ENCODE data around the gene SPTBN1. TPM values are rescaled to one million over a fixed set of nuclear protein-coding genes. Genes with fewer than 3 reads are reported as not detected.
A peak's percentile ranks its signal among the peaks of the same experiment; 100 is the strongest.

The SPTBN1 gene
- total and polyA plus RNA-seq, 2 of the 13 experiments (the other 11 are each of a cell fraction or from before 2014, with no cell fraction given): 123 to 299 TPM

- peak; percentile 49 for TF ChIP-seq NCOA2 (CRISPR knock-in tag; IDR thresholded peaks at IDR 0.05)
- TF ChIP-seq ZBED4 (CRISPR knock-in tag; IDR thresholded peaks at IDR 0.05; ENCODE audit: borderline replicate concordance): no peak
- no peak for TF ChIP-seq SIX4 (CRISPR knock-in tag; IDR thresholded peaks at IDR 0.05)
- TF ChIP-seq SPEN (CRISPR knock-in tag; IDR thresholded peaks at IDR 0.05; ENCODE audit: low read depth): no peak
- no peak for TF ChIP-seq ZNF562 (CRISPR knock-in tag; IDR thresholded peaks at IDR 0.05; ENCODE audit: borderline replicate concordance)
- TF ChIP-seq CSRNP1 (CRISPR knock-in tag; IDR thresholded peaks at IDR 0.05): 0 out of 2 replicates have a peak, but pooled peaks have one; percentile 37
- no peak for TF ChIP-seq ZFP62 (CRISPR knock-in tag; IDR thresholded peaks at IDR 0.05)
- no peak for TF ChIP-seq ZFP1 (CRISPR knock-in tag; IDR thresholded peaks at IDR 0.05)
- TF ChIP-seq KLF9 (CRISPR knock-in tag; IDR thresholded peaks at IDR 0.05; ENCODE audit: low read depth): no peak
- no peak for TF ChIP-seq ZNF891 (CRISPR knock-in tag; IDR thresholded peaks at IDR 0.05)
- peak; percentile 52 for TF ChIP-seq ZBTB38 (CRISPR knock-in tag; IDR thresholded peaks at IDR 0.05)
- TF ChIP-seq ZFP36L1 (CRISPR knock-in tag; IDR thresholded peaks at IDR 0.05): no peak
- no peak for TF ChIP-seq KLF6 (CRISPR knock-in tag; IDR thresholded peaks at IDR 0.05)
- TF ChIP-seq ZUFSP (CRISPR knock-in tag; IDR thresholded peaks at IDR 0.05; ENCODE audit: borderline replicate concordance): no peak
- no peak for TF ChIP-seq ZNF530 (CRISPR knock-in tag; IDR thresholded peaks at IDR 0.05; ENCODE audit: low read depth)
- no peak for TF ChIP-seq ZNF33A (CRISPR knock-in tag; IDR thresholded peaks at IDR 0.05; ENCODE audit: borderline replicate concordance)
- no peak for TF ChIP-seq ZNF790 (CRISPR knock-in tag; IDR thresholded peaks at IDR 0.05; ENCODE audit: borderline replicate concordance)
- TF ChIP-seq ZNF549 (CRISPR knock-in tag; IDR thresholded peaks at IDR 0.05): no peak
- TF ChIP-seq SKI (IDR thresholded peaks at IDR 0.05; ENCODE audit: partially characterized antibody): no peak
- no peak for TF ChIP-seq ZNF326 (CRISPR knock-in tag; IDR thresholded peaks at IDR 0.05; ENCODE audit: borderline replicate concordance)
- TF ChIP-seq ZBTB44 (CRISPR knock-in tag; IDR thresholded peaks at IDR 0.05): no peak
- no peak for TF ChIP-seq HMGA1 (CRISPR knock-in tag; conservative IDR thresholded peaks at IDR 0.05)
Measured at GRCh38 chr2:54629914-54630857, 174.1 kb downstream of the SPTBN1 start (continued).
